ENCODE measurements around the gene TLR10. TPM values are rescaled to one million over a fixed set of nuclear protein-coding genes. Genes with fewer than 3 reads are reported as not detected.

TLR10 gene
- total RNA-seq, 1 experiment from 2014 or later: 0.30 TPM

- H3K36me3 ChIP-seq (ENCODE audit: control insufficient read depth in 1 of 2, insufficient read depth in 2 of 2, low read length in 2 of 2): no peaks in the 10 kb centered on the region
- no peak for DNase-seq (ENCODE audit: low read depth, low spot score)
- no peak overlapping the region for H3K4me3 ChIP-seq (replicated peaks in 1 of 2; ENCODE audit: low read depth in 1 of 2, low read length in 2 of 2)
- RAD21 ChIA-PET (ENCODE audit: low non-redundant PET in 1 of 2, low total read pairs in 2 of 2, uncharacterized antibody in 2 of 2, unreplicated experiment in 2 of 2): no interaction called here
- POLR2A ChIA-PET: interaction anchor here (0.5 kb wide), 1 partner anchor 210 kb away, joined by 3 read pairs; no protein-coding TSS in a partner anchor
- no peak for ATAC-seq
- intact Hi-C loops (cut with micrococcal nuclease): no loop called here
- H4K20me1 ChIP-seq (ENCODE audit: insufficient read depth): no peaks in the 10 kb centered on the region
- no peak overlapping the region for H3K27ac ChIP-seq (ENCODE audit: low read depth, low read length)
- no peaks in the 10 kb centered on the region for H3K9me3 ChIP-seq (ENCODE audit: control insufficient read depth in 1 of 2, insufficient read depth in 1 of 2, low read depth in 1 of 2, low read length in 2 of 2)
- no peak overlapping the region for H3K4me2 ChIP-seq (ENCODE audit: low read length)
- H3K4me1 ChIP-seq (ENCODE audit: control insufficient read depth in 1 of 2, insufficient read depth in 2 of 2, low read length in 2 of 2): peaks cover 0 to 8% of the 10 kb centered on the region in 2 experiments; a peak in 1 of 4 replicates
- TF ChIP-seq REST (IDR thresholded peaks at IDR 0.05; ENCODE audit: low read depth): no peak
- TF ChIP-seq SRF (IDR thresholded peaks at IDR 0.05; ENCODE audit: low read depth): no peak
- no peak for TF ChIP-seq RAD21 (IDR thresholded peaks at IDR 0.05; ENCODE audit: low read depth)
- TF ChIP-seq ZNF274 (IDR thresholded peaks at IDR 0.05; ENCODE audit: low read depth, low read length): no peak
- TF ChIP-seq ATF3 (IDR thresholded peaks at IDR 0.05): no peak
- no peak for TF ChIP-seq SP1 (IDR thresholded peaks at IDR 0.05; ENCODE audit: low read depth)
- TF ChIP-seq JUND (IDR thresholded peaks at IDR 0.05): no peak
- TF ChIP-seq ELF1 (IDR thresholded peaks at IDR 0.05; ENCODE audit: borderline replicate concordance, low read depth): no peak
- no peak for TF ChIP-seq SIN3A (IDR thresholded peaks at IDR 0.05; ENCODE audit: low read depth)
- no peak for TF ChIP-seq FOSL1 (IDR thresholded peaks at IDR 0.05; ENCODE audit: low read depth)
- no peak for TF ChIP-seq CBX3 (IDR thresholded peaks at IDR 0.05; ENCODE audit: low read depth)
- TF ChIP-seq, protein P1, sequence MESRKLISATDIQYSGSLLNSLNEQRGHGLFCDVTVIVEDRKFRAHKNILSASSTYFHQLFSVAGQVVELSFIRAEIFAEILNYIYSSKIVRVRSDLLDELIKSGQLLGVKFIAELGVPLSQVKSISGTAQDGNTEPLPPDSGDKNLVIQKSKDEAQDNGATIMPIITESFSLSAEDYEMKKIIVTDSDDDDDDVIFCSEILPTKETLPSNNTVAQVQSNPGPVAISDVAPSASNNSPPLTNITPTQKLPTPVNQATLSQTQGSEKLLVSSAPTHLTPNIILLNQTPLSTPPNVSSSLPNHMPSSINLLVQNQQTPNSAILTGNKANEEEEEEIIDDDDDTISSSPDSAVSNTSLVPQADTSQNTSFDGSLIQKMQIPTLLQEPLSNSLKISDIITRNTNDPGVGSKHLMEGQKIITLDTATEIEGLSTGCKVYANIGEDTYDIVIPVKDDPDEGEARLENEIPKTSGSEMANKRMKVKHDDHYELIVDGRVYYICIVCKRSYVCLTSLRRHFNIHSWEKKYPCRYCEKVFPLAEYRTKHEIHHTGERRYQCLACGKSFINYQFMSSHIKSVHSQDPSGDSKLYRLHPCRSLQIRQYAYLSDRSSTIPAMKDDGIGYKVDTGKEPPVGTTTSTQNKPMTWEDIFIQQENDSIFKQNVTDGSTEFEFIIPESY (IDR thresholded peaks at IDR 0.05; ENCODE audit: extremely low read depth, insufficient replicate concordance, low read length): no peak
- TF ChIP-seq CEBPB (IDR thresholded peaks at IDR 0.05; ENCODE audit: low read depth): no peak
- TF ChIP-seq EZH2phosphoT487 (IDR thresholded peaks at IDR 0.05; ENCODE audit: borderline replicate concordance): no peak
- H2AFZ ChIP-seq (ENCODE audit: low read depth, low read length, poor library complexity, severe bottlenecking): no peak overlapping the region
- CTCF ChIA-PET: interaction anchor here (1.7 kb wide), 1 partner anchor 93 kb away, joined by 3 read pairs; no protein-coding TSS in a partner anchor
- no peak overlapping the region for H3K9ac ChIP-seq (ENCODE audit: low read length)
- H3K9me2 ChIP-seq (ENCODE audit: insufficient read depth): no peaks in the 10 kb centered on the region
- no TSS peak for BruUV-seq (replicated peaks)
- no peaks in the 10 kb centered on the region for H3K79me2 ChIP-seq (ENCODE audit: insufficient read depth, low read length)
- H3K27me3 ChIP-seq (ENCODE audit: insufficient read depth, low read length): no peaks in the 10 kb centered on the region
These were observed 20.2 kb downstream of the TLR10 start for GRCh38 chr4:38762560-38762959.
